ENCODE data around the gene EOMES. TPM values are rescaled to one million over a fixed set of nuclear protein-coding genes. Genes with fewer than 3 reads are reported as not detected.

The EOMES gene
- total and polyA plus RNA-seq, 2 experiments from 2014 or later = 0.34 TPM; not detected in 1

- H3K4me3 ChIP-seq = peak overlapping the region; percentile 20
- H3K36me3 ChIP-seq = no peaks in the 10 kb centered on the region
- H3K4me1 ChIP-seq (ENCODE audit: low read depth) = peaks cover 8% of the 10 kb centered on the region
- DNase-seq (ENCODE audit: low read depth in 1 of 2, low spot score in 1 of 2) = peak in 1 of 2 donors; percentile 68
- H3K27ac ChIP-seq = no peak overlapping the region
- H3K27me3 ChIP-seq = peaks cover 78% of the 10 kb centered on the region
- H3K9me3 ChIP-seq (ENCODE audit: low read depth) = no peaks in the 10 kb centered on the region
- no peak for TF ChIP-seq CTCF (IDR thresholded peaks at IDR 0.05; ENCODE audit: low read depth, low read length)
Observed at GRCh38 chr3:27714692-27715453, 7.2 kb downstream of the EOMES start.

GRCh38 chr3:27714146-27714526 lies 8.0 kb downstream of the EOMES start:
- H3K27ac ChIP-seq = no peak overlapping the region
- peaks cover 71% of the 10 kb centered on the region for H3K27me3 ChIP-seq
- no peaks in the 10 kb centered on the region for H3K9me3 ChIP-seq (ENCODE audit: low read depth)
- peaks cover 8% of the 10 kb centered on the region for H3K4me1 ChIP-seq (ENCODE audit: low read depth)
- DNase-seq (ENCODE audit: low read depth in 1 of 2, low spot score in 1 of 2) = peak in 1 of 2 donors; percentile 30
- peak overlapping the region; percentile 55 for H3K4me3 ChIP-seq
- TF ChIP-seq CTCF (IDR thresholded peaks at IDR 0.05; ENCODE audit: low read depth, low read length) = no peak
- no peaks in the 10 kb centered on the region for H3K36me3 ChIP-seq

GRCh38 chr3:27713435-27714145 lies 8.5 kb downstream of the EOMES start:
- Histone ChIP-seq H3K9me3 (ENCODE audit: low read depth) (no peaks in the 10 kb centered on the region), H3K4me3 (peak overlapping the region; percentile 55), H3K36me3 (no peaks in the 10 kb centered on the region), H3K27me3 (peaks cover 70% of the 10 kb centered on the region), H3K27ac (no peak overlapping the region), H3K4me1 (ENCODE audit: low read depth) (peaks cover 8% of the 10 kb centered on the region)
- TF ChIP-seq CTCF (IDR thresholded peaks at IDR 0.05; ENCODE audit: low read depth, low read length) = no peak
- DNase-seq (ENCODE audit: low read depth in 1 of 2, low spot score in 1 of 2) = peak in 1 of 2 donors; percentile 16

GRCh38 chr3:27713078-27713423 lies 9.1 kb downstream of the EOMES start:
- no peak for DNase-seq (ENCODE audit: low read depth in 1 of 2, low spot score in 1 of 2)
- peak overlapping the region; percentile 55 for H3K4me3 ChIP-seq
- H3K27me3 ChIP-seq = peaks cover 66% of the 10 kb centered on the region
- H3K9me3 ChIP-seq (ENCODE audit: low read depth) = no peaks in the 10 kb centered on the region
- peaks cover 8% of the 10 kb centered on the region for H3K4me1 ChIP-seq (ENCODE audit: low read depth)
- H3K27ac ChIP-seq = no peak overlapping the region
- H3K36me3 ChIP-seq = no peaks in the 10 kb centered on the region
- TF ChIP-seq CTCF (IDR thresholded peaks at IDR 0.05; ENCODE audit: low read depth, low read length) = no peak

GRCh38 chr3:27712136-27713077 lies 9.7 kb downstream of the EOMES start:
- Histone ChIP-seq H3K9me3 (ENCODE audit: low read depth) (no peaks in the 10 kb centered on the region), H3K27me3 (peaks cover 59% of the 10 kb centered on the region), H3K4me3 (peak overlapping the region; percentile 55), H3K4me1 (ENCODE audit: low read depth) (peaks cover 8% of the 10 kb centered on the region), H3K27ac (no peak overlapping the region), H3K36me3 (no peaks in the 10 kb centered on the region)
- DNase-seq (ENCODE audit: low read depth in 1 of 2, low spot score in 1 of 2) = peak; percentile 86 to 87
- TF ChIP-seq CTCF (IDR thresholded peaks at IDR 0.05; ENCODE audit: low read depth, low read length) = peak; percentile 83
